Endometrial microvascular endothelial cells (primary cell): ENCODE measurements around the gene ANKRD35. TPM values are rescaled to one million over a fixed set of nuclear protein-coding genes. Genes with fewer than 3 reads are reported as not detected.
"Not testable (repeated sequence)": the region's sequence is repeated elsewhere in the genome, so short reads cannot be mapped to it uniquely, and the experiment has no call there.

Experiments used
- in situ Hi-C: cut with HindIII; loops from 2 replicates; pipeline ENCODE4 v1.10.0; 2017; ENCODE audit warnings: low sequenced_read_pairs, low pct_unique_long_range_greater_than_20kb; ENCODE audit errors: inconsistent ontology term
- total RNA-seq: library from RNA; depleted of rRNA; stranded (reverse); fragments of >200 nt; gene quantifications from one replicate; pipeline ENCODE4 v1.2.3, GENCODE V29; 2015; ENCODE audit errors: inconsistent ontology term

The ANKRD35 gene, protein sequence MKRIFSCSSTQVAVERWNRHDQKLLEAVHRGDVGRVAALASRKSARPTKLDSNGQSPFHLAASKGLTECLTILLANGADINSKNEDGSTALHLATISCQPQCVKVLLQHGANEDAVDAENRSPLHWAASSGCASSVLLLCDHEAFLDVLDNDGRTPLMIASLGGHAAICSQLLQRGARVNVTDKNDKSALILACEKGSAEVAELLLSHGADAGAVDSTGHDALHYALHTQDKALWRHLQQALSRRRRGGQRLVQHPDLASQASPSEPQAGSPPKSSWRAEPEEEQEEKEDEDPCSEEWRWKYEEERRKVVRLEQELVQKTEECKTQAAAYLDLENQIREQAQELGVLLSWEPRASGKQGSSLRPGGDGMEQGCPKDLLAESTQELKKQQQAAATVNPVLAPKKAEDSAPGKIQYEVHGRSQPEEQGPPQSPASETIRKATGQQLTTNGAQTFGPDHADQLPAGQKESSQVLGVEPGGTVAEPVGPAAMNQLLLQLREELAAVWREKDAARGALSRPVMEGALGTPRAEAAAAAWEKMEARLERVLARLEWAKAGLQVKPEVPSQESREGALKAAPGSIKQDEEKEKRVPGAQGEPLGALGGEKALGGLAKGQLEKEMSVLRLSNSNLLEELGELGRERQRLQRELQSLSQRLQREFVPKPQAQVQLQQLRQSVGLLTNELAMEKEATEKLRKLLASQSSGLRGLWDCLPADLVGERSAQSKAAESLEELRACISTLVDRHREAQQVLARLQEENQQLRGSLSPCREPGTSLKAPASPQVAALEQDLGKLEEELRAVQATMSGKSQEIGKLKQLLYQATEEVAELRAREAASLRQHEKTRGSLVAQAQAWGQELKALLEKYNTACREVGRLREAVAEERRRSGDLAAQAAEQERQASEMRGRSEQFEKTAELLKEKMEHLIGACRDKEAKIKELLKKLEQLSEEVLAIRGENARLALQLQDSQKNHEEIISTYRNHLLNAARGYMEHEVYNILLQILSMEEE
- 0.93 TPM for total RNA-seq

GRCh38 chr1:145885738-145886287 is at the start of gene ANKRD35:
ANKRD35 (minus strand) TSS chr1:145885866; CDS start chr1:145885758, 108 bp downstream.
- in situ Hi-C loops: no loop called here

- in situ Hi-C loops: not testable (repeated sequence)
Observed at GRCh38 chr1:145932522-145933009, 46.9 kb upstream of the ANKRD35 start.

DNA sequence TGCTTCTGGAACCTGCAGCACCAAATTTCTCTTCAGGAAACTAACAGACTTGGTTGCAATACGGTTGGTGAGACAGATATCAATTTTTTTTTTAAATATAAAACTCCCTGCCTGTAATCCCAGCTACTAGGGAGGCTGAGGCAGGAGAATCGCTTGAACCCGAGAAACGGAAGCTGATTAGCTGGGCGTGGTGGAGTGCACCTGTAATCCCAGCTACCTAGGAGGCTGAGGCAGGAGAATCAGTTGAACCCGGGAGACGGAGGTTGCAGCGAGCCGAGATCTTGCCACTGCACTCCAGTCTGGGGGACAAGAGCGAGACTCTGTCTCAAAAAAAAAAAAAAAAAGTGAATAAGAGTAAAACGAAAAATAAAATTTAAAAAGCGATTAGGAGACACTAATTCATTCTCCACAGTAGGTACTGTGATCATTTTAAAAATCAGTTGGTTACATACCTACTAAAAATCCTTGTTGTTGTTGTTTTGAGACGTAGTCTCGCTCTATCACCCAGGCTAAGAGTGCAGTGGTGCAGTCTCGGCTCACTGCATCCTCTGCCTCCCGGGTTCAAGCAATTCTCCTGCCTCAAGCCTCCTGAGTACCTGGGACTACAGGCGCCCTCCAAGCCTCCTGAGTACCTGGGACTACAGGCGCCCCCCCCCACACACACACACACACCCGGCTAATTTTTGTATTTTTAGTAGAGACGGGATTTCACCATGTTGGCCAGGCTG is 42.4 kb upstream of the ANKRD35 start:
- in situ Hi-C loops: no loop called here

DNA sequence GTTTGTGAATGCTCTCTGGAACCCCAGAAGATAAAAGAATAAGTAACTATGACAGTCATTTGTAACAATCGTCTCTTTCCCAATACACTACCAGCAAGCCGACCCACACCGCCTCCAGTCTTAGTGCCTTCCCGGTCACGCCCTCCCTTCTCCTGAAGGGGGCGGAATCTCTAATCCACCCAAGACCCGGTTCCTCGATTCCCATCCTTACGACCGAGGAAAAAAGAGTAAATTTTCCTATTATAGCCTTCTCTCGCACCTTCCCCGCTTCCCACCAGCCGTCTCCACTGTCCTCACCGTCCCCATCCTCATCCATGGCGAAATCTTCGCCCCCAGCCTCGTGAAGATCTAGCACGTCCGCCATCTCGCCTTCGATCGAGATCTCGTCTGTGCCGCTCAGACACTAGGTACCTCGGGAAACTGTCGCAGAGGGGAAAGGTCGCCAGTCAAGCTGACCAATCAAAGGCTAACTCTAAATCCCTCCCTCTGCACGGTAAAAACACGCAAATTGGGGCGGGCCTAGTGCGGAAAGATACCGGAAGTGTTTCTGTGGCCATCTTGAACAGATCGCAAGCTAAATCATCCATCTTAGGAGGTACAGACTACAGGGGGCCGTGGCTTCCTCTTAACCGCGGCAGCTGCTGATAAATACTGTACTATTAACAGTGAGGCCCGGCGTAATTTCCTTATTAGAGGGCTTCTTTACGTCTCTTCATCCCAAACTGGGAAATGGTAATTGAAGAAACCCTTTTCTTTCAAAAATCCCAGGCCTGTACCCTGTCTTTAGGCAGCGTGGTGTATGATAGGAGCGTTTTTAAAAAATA is 41.6 kb upstream of the ANKRD35 start, which contains the start of gene RBM8A:
TSS of gene RBM8A (minus strand) at position 422 of the 824 bp plus-strand sequence. CDS start at position 364, 58 bp downstream.
- in situ Hi-C loops: no loop called here

DNA sequence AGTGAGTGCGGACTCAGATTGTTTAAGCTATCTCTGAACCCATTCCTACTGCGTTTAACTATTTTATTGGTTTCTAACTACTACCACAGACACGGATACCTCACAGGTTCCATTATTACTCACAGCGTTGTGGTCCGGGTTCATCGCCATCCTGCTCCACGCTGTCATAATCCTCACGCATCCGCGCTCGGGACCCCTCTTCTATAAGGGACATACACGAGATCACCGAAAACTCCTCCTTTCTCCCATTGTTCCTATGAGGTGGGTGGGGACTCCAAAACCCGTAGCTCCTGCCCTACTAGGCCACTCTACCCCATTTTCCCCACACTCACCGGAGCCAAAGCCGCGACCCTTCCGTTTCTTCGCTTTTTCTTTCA is 41.0 kb upstream of the ANKRD35 start:
- in situ Hi-C loops: no loop called here

GRCh38 chr1:145922266-145922665 is 36.6 kb upstream of the ANKRD35 start:
- in situ Hi-C loops: no loop called here

DNA sequence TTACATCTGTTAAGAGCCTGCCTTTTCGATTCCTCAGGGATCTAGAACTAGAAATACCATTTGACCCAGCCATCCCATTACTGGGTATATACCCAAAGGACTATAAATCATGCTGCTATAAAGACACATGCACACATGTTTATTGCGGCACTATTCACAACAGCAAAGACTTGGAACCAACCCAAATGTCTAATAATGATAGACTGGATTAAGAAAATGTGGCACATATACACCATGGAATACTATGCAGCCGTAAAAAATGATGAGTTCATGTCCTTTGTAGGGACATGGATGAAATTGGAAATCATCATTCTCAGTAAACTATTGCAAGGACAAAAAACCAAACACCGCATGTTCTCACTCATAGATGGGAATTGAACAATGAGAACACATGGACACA is 34.6 kb upstream of the ANKRD35 start:
- in situ Hi-C loops: not testable (repeated sequence)

- in situ Hi-C loops: loop anchor here (10.0 kb wide), 1 partner anchor 46 kb away; the partner anchor contains the start of genes ANKRD34A and POLR3GL
Observed at GRCh38 chr1:145918992-145919939, 33.6 kb upstream of the ANKRD35 start.

GRCh38 chr1:145918144-145918991 is 32.7 kb upstream of the ANKRD35 start, which contains the start of gene PEX11B:
PEX11B (minus strand) TSS chr1:145918717; CDS start chr1:145918688, 29 bp downstream.
- in situ Hi-C loops: loop anchor here (10.0 kb wide), 1 partner anchor 46 kb away; the partner anchor contains the start of genes ANKRD34A and POLR3GL

DNA sequence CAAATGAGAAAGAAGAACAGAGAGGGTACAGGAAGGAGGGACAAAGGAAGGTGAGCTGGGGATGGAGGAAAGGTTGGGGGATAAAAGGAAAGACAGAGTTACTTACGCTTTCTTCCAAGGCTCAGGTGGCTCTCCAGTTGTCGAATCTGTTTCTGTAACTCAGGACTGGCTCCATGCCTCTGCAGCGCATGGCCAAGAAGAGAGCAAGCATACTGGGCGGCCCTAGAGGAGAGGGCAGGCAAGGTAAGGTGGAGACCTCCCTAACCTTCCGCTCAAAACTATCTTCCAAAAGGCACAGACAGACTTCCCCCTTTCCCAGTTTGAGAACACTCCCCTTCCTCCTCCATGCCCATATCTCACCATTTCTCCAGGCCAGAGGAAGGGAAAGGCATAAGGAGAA is 31.9 kb upstream of the ANKRD35 start:
- in situ Hi-C loops: loop anchor here (10.0 kb wide), 1 partner anchor 47 kb away; the partner anchor contains the start of genes ANKRD34A and POLR3GL

DNA sequence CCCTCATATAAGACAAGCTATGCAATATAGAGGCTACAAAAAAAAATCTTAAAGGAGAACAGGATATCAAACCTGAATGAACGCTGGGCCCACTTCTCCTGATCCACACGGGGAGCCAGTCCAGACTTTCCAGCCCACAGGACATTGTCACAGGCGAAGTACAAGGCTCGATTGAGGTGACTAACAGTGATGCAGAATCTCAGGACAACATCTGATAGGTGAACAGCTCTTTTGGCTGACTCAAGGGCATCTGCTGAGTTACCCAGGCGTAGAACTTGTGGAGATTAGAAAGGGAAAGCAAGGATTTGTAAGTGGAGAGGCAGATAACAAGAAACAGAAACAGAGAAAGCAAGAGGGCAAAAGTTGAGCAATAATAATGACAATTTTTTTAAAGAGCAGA is 31.1 kb upstream of the ANKRD35 start:
- in situ Hi-C loops: loop anchor here (10.0 kb wide), 1 partner anchor 48 kb away; the partner anchor contains the start of genes ANKRD34A and POLR3GL

DNA sequence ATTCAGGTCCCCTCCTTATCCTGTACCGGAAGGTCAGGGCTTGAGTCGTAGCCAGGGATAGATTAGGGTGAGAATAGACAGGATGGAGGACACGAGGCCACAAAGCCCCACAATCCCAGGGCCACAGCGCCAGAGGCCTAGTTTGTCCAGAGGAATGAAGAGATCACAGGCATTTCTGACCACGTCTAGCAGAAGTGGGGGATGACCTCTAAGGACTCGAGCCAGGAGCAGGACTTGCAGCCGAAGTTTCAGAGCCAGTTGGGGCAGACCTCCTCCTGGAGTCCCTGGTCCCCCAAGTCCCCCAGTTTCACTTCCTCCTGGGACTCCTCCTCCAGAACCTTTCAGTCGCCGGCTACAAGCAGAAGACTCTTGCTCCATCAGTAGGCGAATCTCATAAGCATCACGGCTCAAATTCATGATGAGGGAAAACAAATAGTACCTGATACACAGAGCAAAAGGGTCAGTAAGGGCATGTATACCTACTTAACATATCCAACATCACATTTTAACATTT is 26.5 kb upstream of the ANKRD35 start:
- in situ Hi-C loops: loop anchor here (10.0 kb wide), 1 partner anchor 53 kb away; the partner anchor contains the start of genes ANKRD34A and POLR3GL

GRCh38 chr1:145908653-145909052 is 23.0 kb upstream of the ANKRD35 start:
- in situ Hi-C loops: no loop called here

DNA sequence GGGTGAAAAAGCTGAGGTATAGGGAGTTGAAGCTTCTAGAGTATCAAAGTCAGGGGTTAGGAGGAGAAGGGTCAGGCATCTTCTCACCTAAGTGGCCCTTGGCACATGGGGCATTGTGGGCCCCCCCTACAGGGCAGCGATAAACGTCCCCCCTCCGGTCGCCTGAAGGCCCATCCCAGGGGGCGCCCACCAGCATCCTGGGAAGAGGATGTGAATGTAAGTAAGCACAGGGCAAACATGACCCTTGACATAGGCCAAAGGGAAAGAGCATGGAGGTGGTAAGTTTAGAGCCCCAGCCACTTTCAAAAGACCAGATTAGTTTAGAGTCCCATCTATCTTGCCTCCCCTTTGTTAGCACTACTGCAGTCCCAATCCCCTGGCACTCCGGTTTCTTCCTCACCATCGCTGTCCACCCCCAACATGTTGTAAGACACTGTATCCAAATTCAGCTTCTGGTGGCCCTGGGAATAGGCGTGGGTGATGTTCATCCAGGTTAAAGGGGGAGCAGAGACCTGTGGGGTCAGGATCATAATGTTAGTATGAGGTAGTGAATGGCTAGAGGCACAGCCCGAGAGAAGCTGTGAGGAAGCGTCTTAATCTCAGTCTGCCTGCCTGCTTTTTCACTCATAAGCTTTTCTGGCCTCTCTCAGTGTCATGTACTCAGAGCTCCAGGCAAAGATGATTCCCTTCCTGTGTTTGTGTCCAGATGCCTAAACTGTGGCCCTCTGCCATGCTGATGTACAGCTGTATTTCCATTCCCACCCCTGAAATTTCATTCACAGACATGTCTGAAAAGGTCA is 21.5 kb upstream of the ANKRD35 start:
- in situ Hi-C loops: no loop called here
